Measurements from ENCODE around the gene CRELD1. TPM values are rescaled to one million over a fixed set of nuclear protein-coding genes. Genes with fewer than 3 reads are reported as not detected.

CRELD1 gene
- total RNA-seq, 1 experiment from 2014 or later, result 12.7 TPM

- in situ Hi-C loops (cut with HindIII; ENCODE audit: low pct_unique_long_range_greater_than_20kb, low sequenced_read_pairs), result no loop called here
- DNase-seq (ENCODE audit: low read depth), result no peak
Observed at GRCh38 chr3:9980251-9980650, 46.6 kb downstream of the CRELD1 start.

GRCh38 chr3:9986230-9986725 is 52.6 kb downstream of the CRELD1 start:
- in situ Hi-C loops (cut with HindIII; ENCODE audit: low pct_unique_long_range_greater_than_20kb, low sequenced_read_pairs), result no loop called here

DNA sequence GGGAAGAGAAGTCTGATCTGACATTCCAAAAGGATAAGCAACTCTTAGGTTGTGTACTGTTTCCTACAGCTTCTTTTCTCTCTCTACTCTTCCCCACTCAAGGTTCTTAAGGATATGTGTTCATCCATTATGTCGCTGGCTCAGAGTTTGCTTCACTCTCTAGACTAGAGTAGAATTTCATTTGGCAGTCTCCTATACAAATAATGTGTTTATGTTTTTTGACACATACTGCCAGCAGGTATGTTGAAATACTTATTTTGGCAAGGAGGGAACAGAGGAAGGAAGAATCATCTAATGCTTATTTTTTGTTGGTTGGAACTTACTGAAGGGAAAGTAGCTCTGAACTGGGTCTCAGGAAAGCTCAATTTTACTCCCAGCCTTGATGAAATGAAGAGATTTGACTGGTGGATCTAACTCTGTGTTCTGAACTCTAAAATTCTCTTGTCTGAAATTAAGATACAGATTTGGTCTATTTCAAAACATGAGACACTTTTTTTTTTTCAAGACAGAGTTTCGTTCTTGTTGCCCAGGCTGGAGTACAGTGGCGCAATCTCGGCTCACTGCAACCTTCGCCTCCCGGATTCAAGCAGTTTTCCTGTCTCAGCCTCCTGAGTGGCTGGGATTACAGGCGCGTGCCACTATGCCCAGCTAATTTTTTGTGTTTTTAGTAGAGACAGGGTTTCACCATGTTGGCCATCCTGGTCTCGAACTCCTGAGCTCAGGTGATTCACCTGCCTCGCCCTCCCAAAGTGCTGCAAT is 60.6 kb downstream of the CRELD1 start:
- no peak for DNase-seq (ENCODE audit: low read depth)
- in situ Hi-C loops (cut with HindIII; ENCODE audit: low pct_unique_long_range_greater_than_20kb, low sequenced_read_pairs), result no loop called here

More at GRCh38 chr3:9986230-9986725, 52.6 kb downstream of the CRELD1 start:
- no peak for DNase-seq (ENCODE audit: low read depth)

Other genes starting within 250 kb of the CRELD1 start
- not detected in 2 replicates for gene CPNE9, start 230.0 kb upstream of the CRELD1 start, total RNA-seq (2014; rRNA removed; shearing (Covaris generic); ENCODE audit: low replicate concordance)
- gene BRPF1, start 202.1 kb upstream of the CRELD1 start, total RNA-seq (2014; rRNA removed; shearing (Covaris generic); ENCODE audit: low replicate concordance), result 5.6 and 6.5 TPM in 2 replicates
- gene OGG1, start 183.9 kb upstream of the CRELD1 start, total RNA-seq (2014; rRNA removed; shearing (Covaris generic); ENCODE audit: low replicate concordance), result 21.7 and 29.7 TPM in 2 replicates
- 33.6 and 43.0 TPM in 2 replicates for gene CAMK1, start 163.9 kb upstream of the CRELD1 start, total RNA-seq (2014; rRNA removed; shearing (Covaris generic); ENCODE audit: low replicate concordance)
- gene TADA3, start 141.4 kb upstream of the CRELD1 start, total RNA-seq (2014; rRNA removed; shearing (Covaris generic); ENCODE audit: low replicate concordance), result 86.1 and 95.9 TPM in 2 replicates
- gene ARPC4, start 140.8 kb upstream of the CRELD1 start, total RNA-seq (2014; rRNA removed; shearing (Covaris generic); ENCODE audit: low replicate concordance), result 197 and 238 TPM in 2 replicates
- gene TTLL3, start 123.6 kb upstream of the CRELD1 start, total RNA-seq (2014; rRNA removed; shearing (Covaris generic); ENCODE audit: low replicate concordance), result 1.4 and 6.6 TPM in 2 replicates
- gene RPUSD3, start 89.8 kb upstream of the CRELD1 start, total RNA-seq (2014; rRNA removed; shearing (Covaris generic); ENCODE audit: low replicate concordance), result 22.3 and 43.5 TPM in 2 replicates
- not detected in 2 replicates for gene CIDEC, start 53.6 kb upstream of the CRELD1 start, total RNA-seq (2014; rRNA removed; shearing (Covaris generic); ENCODE audit: low replicate concordance)
- 19.7 and 36.5 TPM in 2 replicates for gene JAGN1, start 43.2 kb upstream of the CRELD1 start, total RNA-seq (2014; rRNA removed; shearing (Covaris generic); ENCODE audit: low replicate concordance)
- gene IL17RE, start 31.0 kb upstream of the CRELD1 start, total RNA-seq (2014; rRNA removed; shearing (Covaris generic); ENCODE audit: low replicate concordance), result not detected in 2 replicates
- 24.5 and 51.8 TPM in 2 replicates for gene IL17RC, start 16.7 kb upstream of the CRELD1 start, total RNA-seq (2014; rRNA removed; shearing (Covaris generic); ENCODE audit: low replicate concordance)
- gene PRRT3, start 18.6 kb downstream of the CRELD1 start, total RNA-seq (2014; rRNA removed; shearing (Covaris generic); ENCODE audit: low replicate concordance), result 0.20 and 1.2 TPM in 2 replicates
- 44.0 and 48.3 TPM in 2 replicates for gene EMC3, start 53.0 kb downstream of the CRELD1 start, total RNA-seq (2014; rRNA removed; shearing (Covaris generic); ENCODE audit: low replicate concordance)
- 13.6 and 30.9 TPM in 2 replicates for gene FANCD2, start 92.6 kb downstream of the CRELD1 start, total RNA-seq (2014; rRNA removed; shearing (Covaris generic); ENCODE audit: low replicate concordance)
- gene FANCD2OS, start 174.4 kb downstream of the CRELD1 start, total RNA-seq (2014; rRNA removed; shearing (Covaris generic); ENCODE audit: low replicate concordance), result not detected in 2 replicates
- 63.0 and 87.1 TPM in 2 replicates for gene BRK1, start 181.8 kb downstream of the CRELD1 start, total RNA-seq (2014; rRNA removed; shearing (Covaris generic); ENCODE audit: low replicate concordance)
- 19.3 and 27.7 TPM in 2 replicates for gene VHL, start 207.9 kb downstream of the CRELD1 start, total RNA-seq (2014; rRNA removed; shearing (Covaris generic); ENCODE audit: low replicate concordance)
- gene IRAK2, start 231.1 kb downstream of the CRELD1 start, total RNA-seq (2014; rRNA removed; shearing (Covaris generic); ENCODE audit: low replicate concordance), result 7.6 and 8.3 TPM in 2 replicates